ENCODE measurements around the gene HIPK2.

GRCh38 chr7:139664434-139664833, 113.4 kb downstream of the HIPK2 start:
- no peak for TF ChIP-seq RARB (CRISPR knock-in tag; IDR thresholded peaks at IDR 0.05)
- no peak for TF ChIP-seq ZNF565 (CRISPR knock-in tag; conservative IDR thresholded peaks at IDR 0.05; ENCODE audit: low read depth)
- TF ChIP-seq CREB5 (CRISPR knock-in tag; IDR thresholded peaks at IDR 0.05; ENCODE audit: low read depth): no peak
- TF ChIP-seq TSHZ2 (CRISPR knock-in tag; IDR thresholded peaks at IDR 0.05): no peak
- TF ChIP-seq PPARA (CRISPR knock-in tag; IDR thresholded peaks at IDR 0.05; ENCODE audit: borderline replicate concordance): no peak
- TF ChIP-seq ZFP3 (CRISPR knock-in tag; IDR thresholded peaks at IDR 0.05): no peak
- TF ChIP-seq TOX (CRISPR knock-in tag; IDR thresholded peaks at IDR 0.05; ENCODE audit: borderline replicate concordance): no peak
